Thyroid gland (tissue), 4 donors: ENCODE data around the gene C2orf80. TPM values are rescaled to one million over a fixed set of nuclear protein-coding genes. Genes with fewer than 3 reads are reported as not detected.

Experiments
- DNase-seq, 2 donors: peaks; one replicate each; pipeline ENCODE4 v3.0.0-alpha.2; 2019
- H3K27ac ChIP-seq, 3 donors: fragments of 200-600 bp; sonication (generic); 1 replicate in 2 of 3; 2 replicates in 1 of 3; pipeline ENCODE4 v1.5.1; 2016 to 2019; ENCODE audit warnings: mild to moderate bottlenecking in 1 of 3, moderate library complexity in 1 of 3
- H3K27me3 ChIP-seq: fragments of 200-600 bp; sonication (generic); one replicate; pipeline ENCODE4 v1.5.1; 2019
- H3K36me3 ChIP-seq, 2 donors: fragments of 200-600 bp; sonication (generic); one replicate each; pipeline ENCODE4 v1.5.1; 2016 to 2019
- H3K4me1 ChIP-seq, 2 donors: fragments of 200-600 bp; sonication (generic); one replicate each; pipeline ENCODE4 v1.5.1; 2017 to 2019
- H3K4me3 ChIP-seq, 3 donors: fragments of 200-600 bp; sonication (generic); replicated peaks in 1 of 3; 1 replicate in 2 of 3; 2 replicates in 1 of 3; pipeline ENCODE4 v1.5.1; 2016; ENCODE audit warnings: mild to moderate bottlenecking in 1 of 3
- H3K9me3 ChIP-seq: fragments of 200-600 bp; sonication (generic); one replicate; pipeline ENCODE4 v1.5.1; 2017
- POLR2A ChIP-seq, 2 donors: fragments of 450-650 bp; IDR thresholded peaks; one replicate each; pipeline ENCODE4 v1.6.1; 2017; ENCODE audit warnings: antibody characterized with exemption in 2 of 2, mild to moderate bottlenecking in 2 of 2, moderate library complexity in 1 of 2
- WGBS, 2 donors: methylation state at CpG; one replicate each; pipeline ENCODE4 v1.1.5; 2017; 5-methylcytosine and 5-hydroxymethylcytosine counted together
- intact Hi-C: fragments of 100-400 bp; cut with DNase I; formaldehyde crosslinking; loops from one replicate; pipeline ENCODE4 v1.15.1; 2023
- total RNA-seq, 4 donors: library from RNA; depleted of rRNA; stranded (reverse); fragments of >200 nt; gene quantifications; one replicate each; pipeline ENCODE4 v1.2.3, GENCODE V29; 2016
- TF ChIP-seq, protein P1 (sequence below), 6 experiments: fragments of 200-600 bp in 3 of 6; fragments of 450-650 bp in 3 of 6; sonication (generic) in 3 of 6; IDR thresholded peaks; one replicate each; pipeline ENCODE4 v1.5.1; 2016 to 2019; ENCODE audit warnings: antibody characterized with exemption in 6 of 6, mild to moderate bottlenecking in 2 of 6, inconsistent platforms in 1 of 6, moderate library complexity in 1 of 6

The C2orf80 gene
- total RNA-seq, 4 donors from 2014 or later, result not detected

- Histone ChIP-seq H3K27me3 (no peaks in the 10 kb centered on the region), H3K9me3 (no peaks in the 10 kb centered on the region), H3K36me3 (no peaks in the 10 kb centered on the region), H3K4me3 (no peak overlapping the region), H3K27ac (no peak overlapping the region), H3K4me1 (no peaks in the 10 kb centered on the region)
- no peak for TF ChIP-seq POLR2A (IDR thresholded peaks at IDR 0.05)
- TF ChIP-seq, protein P1, sequence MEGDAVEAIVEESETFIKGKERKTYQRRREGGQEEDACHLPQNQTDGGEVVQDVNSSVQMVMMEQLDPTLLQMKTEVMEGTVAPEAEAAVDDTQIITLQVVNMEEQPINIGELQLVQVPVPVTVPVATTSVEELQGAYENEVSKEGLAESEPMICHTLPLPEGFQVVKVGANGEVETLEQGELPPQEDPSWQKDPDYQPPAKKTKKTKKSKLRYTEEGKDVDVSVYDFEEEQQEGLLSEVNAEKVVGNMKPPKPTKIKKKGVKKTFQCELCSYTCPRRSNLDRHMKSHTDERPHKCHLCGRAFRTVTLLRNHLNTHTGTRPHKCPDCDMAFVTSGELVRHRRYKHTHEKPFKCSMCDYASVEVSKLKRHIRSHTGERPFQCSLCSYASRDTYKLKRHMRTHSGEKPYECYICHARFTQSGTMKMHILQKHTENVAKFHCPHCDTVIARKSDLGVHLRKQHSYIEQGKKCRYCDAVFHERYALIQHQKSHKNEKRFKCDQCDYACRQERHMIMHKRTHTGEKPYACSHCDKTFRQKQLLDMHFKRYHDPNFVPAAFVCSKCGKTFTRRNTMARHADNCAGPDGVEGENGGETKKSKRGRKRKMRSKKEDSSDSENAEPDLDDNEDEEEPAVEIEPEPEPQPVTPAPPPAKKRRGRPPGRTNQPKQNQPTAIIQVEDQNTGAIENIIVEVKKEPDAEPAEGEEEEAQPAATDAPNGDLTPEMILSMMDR (IDR thresholded peaks at IDR 0.05), result no peak
- intact Hi-C loops, result no loop called here
- no peak for DNase-seq
- WGBS, 2 donors, result 92 to 95% methylated on average over 2 of the region's 2 CpGs
These were observed 53.1 kb downstream of the C2orf80 start for GRCh38 chr2:208136716-208137094.

DNA sequence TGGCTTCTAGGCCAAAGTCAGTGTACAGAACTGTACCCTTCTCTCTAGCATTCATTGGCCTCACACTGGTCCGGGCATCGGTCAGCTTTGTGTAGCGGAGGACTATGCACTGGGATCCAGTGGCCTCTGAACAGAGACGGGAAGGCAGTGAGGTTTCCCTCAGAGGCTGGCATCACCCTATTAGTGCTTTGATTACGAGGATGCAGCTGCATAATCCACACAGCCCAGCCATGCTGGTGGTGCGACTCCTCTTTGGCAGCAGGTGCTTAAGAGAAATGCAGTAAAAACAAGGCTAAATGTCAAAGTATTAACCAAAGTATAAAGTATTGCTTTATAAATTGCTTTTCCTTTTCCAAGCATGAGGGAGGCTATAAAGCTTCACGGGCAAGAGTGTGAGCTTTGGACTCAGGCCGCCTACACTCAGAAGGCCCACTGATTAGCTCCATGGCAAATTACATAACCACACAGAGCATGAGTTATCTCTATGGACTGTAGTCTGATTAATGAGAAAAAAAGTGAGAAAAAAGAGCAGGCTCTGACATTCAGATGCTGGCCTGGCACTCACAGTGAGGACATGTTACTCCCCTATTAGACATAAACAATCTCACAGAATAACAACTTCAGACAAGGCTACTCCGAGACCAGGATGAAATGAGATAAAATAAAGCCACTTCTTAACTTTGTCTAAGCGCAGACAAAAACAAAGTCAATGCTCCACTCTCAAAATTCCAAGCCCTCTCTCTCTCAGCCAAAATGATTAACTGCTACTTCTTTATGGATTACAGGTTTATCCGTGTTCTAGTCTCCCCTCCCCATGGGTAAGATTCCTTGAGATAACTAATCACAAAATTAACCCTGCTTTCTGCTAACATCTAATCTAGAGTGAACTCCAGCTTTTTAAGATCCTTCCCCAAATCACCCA lies 53.8 kb downstream of the C2orf80 start:
- no peak overlapping the region for H3K27ac ChIP-seq
- no peak overlapping the region for H3K4me3 ChIP-seq
- H3K9me3 ChIP-seq, result no peaks in the 10 kb centered on the region
- TF ChIP-seq POLR2A (IDR thresholded peaks at IDR 0.05), result no peak
- TF ChIP-seq, protein P1 (IDR thresholded peaks at IDR 0.05), result no peak
- intact Hi-C loops, result no loop called here
- no peaks in the 10 kb centered on the region for H3K36me3 ChIP-seq
- H3K4me1 ChIP-seq, result no peaks in the 10 kb centered on the region
- 87% methylated on average over 11 of the region's 11 CpGs for WGBS, 2 donors
- no peaks in the 10 kb centered on the region for H3K27me3 ChIP-seq
- no peak for DNase-seq

- Histone ChIP-seq H3K27me3 (no peaks in the 10 kb centered on the region), H3K27ac (no peak overlapping the region), H3K4me3 (no peak overlapping the region), H3K9me3 (no peaks in the 10 kb centered on the region), H3K36me3 (no peaks in the 10 kb centered on the region), H3K4me1 (no peaks in the 10 kb centered on the region)
- intact Hi-C loops, result no loop called here
- 48 to 53% methylated on average over 7 of the region's 8 CpGs for WGBS, 2 donors
- no peak for DNase-seq
- no peak for TF ChIP-seq POLR2A (IDR thresholded peaks at IDR 0.05)
- TF ChIP-seq, protein P1 (IDR thresholded peaks at IDR 0.05), result no peak
These were observed 54.8 kb downstream of the C2orf80 start for GRCh38 chr2:208134928-208135586.

DNA sequence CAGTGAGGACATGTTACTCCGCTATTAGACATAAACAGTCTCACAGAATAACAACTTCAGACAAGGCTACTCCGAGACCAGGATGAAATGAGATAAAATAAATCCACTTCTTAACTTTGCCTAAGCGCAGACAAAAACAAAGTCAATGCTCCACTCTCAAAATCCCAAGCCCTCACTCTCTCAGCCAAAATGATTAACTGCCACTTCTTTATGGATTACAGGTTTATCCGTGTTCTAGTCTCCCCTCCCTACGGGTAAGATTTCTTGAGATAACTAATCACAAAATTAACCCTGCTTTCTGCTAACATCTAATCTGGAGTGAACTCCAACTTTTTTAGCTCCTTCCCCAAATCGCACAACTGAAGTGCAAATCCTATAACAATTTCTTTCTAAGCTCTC lies 59.1 kb downstream of the C2orf80 start:
- H3K27ac ChIP-seq, result no peak overlapping the region
- WGBS, 2 donors, result 81 to 86% methylated on average over 6 of the region's 6 CpGs

More for the DNA sequence above, 59.1 kb downstream of the C2orf80 start:
- Histone ChIP-seq H3K4me1 (no peaks in the 10 kb centered on the region), H3K9me3 (no peaks in the 10 kb centered on the region), H3K36me3 (no peaks in the 10 kb centered on the region), H3K27me3 (no peaks in the 10 kb centered on the region), H3K4me3 (no peak overlapping the region)
- DNase-seq, result no peak
- no peak for TF ChIP-seq POLR2A (IDR thresholded peaks at IDR 0.05)
- TF ChIP-seq, protein P1 (IDR thresholded peaks at IDR 0.05), result no peak
- intact Hi-C loops, result no loop called here
